Smooth muscle cell of the brain vasculature (primary cell): ENCODE results near the gene MRGPRG.
"Not testable (repeated sequence)": the region's sequence is repeated elsewhere in the genome, so short reads cannot be mapped to it uniquely, and the experiment has no call there.

Source experiments
- DNase-seq: peaks from one replicate; pipeline ENCODE4 v3.0.0-alpha.2; 2012; ENCODE audit warnings: low read depth, low spot score

Gene MRGPRG

DNA sequence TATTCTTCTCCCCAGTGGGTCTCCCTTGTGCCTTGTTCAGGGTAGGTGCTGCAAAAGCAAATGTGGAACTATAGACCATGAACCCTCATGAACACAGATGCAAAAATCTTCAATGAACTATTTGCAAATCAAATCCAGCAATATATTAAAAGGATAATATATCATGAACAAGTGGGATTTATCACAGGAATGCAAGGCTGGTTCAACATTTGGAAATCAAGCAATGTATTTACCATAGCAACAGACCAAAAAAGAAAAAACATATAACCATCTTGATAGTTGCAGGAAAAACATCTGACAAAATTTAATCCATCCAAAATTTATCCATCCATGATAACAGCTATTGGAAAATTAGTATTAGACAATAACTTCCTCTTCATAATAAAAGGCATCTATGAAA, 42.1 kb downstream of the MRGPRG start:
- DNase-seq: no peak

DNA sequence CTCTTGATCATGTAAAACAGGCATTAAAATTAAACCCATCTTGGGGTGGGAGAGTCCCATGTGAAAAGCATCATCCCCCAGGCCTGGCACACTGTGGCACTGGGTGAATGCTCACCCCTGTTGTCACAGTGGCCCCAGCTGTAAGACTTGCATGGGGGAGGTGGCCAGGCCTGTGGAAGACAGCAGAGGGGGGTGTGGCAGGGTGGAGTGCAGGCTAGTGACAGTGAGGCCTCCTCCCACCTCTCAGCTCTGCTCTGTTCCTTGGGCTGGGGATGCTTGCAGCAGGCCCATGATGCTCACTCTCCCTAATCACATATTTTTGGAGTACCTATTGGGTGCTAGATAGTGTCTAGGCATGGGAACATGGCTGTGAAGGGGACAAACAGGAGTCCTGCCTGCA, 43.4 kb downstream of the MRGPRG start:
- no peak for DNase-seq

DNA sequence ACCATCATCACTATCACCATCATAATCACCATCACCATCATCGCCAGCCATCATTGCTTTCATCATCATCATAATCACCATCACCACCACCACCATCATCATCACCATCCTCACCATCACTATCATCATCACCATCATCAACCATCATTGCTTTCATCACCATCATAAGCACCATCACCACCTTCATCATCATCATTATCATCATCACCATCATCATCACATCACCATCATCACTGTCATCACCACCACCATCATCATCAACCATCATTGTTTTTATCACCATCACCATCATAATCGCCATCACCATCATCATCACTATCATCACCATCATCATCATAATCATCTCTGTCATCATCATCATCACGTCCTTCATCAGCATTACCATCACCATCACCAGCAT, 44.2 kb downstream of the MRGPRG start:
- no peak for DNase-seq

DNA sequence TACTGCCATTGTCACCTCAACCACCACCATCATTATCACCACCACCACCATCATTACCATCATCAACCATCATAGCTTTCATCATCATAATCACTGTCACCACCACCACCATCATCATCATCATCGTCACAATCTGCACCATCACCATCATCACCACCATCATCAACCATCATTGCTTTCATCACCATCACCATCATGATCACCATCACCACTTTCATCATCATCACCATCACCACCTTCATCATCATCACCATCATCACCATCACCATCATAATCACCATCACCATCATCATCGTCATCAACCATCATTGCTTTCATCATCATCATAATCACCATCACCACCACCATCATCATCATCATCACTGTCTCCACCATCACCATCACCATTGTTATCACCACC, 44.8 kb downstream of the MRGPRG start:
- DNase-seq: no peak

DNA sequence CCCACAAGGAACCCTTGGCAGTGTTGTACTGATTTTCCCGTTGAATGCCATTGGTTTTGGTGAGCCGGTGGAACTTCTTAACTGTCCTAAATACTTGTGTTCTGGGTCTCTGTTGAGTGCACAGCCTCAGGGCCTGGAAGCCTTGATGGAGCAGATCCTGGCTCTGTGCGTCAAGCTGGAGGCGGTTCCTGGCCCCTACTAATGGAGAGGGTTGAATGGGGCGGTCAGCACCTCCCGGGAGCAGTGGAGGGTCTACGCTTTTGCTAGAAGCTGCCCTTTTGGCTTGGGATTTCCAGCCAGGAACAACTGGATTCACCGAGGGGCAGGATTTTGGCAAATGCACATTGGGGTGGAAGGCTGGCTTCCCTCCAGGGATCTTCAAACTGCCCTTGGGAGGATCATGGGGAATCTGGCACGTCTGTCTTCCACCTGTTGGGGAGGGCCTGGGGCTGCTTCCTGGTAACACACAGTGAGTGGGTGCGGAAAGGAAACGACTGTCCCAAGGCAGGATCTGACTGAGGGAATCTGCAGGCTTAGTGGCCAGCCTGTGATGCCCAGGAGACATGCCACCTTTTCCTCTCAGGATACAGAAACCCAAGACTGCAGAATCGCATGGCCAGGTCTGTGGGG, 46.6 kb downstream of the MRGPRG start:
- DNase-seq: no peak

DNA sequence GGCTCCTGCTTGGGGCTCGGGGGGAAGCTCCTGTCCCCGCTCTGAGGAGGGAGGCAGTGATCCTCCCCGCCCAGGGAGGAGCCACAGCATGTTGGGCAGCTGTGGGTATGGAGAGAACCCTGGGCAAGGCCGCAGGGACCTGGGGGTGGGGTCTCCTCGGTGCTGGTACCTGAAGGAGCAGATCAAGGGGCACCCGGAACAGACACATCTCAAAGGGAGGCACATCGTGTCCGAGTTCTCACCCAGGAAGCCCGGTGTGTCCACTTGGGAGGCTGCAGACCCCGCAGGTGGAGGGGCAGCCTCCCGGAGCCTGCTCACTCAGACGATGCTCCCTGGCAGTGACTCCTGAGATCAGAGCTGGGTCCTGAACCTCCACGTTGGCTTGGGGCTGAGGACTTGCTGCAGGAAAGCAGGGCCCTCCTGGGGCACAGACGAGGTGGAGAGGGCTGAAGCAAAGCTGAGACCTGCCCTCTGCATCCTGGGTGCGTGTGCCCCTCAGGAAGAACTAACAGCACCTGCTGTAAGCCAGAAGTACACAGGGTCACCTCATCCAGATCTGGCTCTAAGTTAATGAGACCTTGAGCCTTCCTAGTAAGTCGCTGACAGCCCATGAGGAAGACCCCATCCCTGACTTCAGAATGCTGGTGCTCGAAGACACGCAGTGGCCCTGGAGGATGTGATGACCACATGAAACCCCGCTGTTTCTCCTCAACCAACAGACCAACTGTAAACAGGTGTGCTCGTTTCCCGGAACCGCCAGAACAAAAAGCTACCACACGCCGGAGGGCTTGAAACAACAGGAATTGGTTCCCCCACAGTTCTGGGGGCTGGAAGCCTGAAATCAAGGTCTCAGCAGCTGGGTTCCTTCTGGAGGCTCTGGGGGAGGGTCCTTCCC, 47.6 kb downstream of the MRGPRG start:
- DNase-seq: no peak

DNA sequence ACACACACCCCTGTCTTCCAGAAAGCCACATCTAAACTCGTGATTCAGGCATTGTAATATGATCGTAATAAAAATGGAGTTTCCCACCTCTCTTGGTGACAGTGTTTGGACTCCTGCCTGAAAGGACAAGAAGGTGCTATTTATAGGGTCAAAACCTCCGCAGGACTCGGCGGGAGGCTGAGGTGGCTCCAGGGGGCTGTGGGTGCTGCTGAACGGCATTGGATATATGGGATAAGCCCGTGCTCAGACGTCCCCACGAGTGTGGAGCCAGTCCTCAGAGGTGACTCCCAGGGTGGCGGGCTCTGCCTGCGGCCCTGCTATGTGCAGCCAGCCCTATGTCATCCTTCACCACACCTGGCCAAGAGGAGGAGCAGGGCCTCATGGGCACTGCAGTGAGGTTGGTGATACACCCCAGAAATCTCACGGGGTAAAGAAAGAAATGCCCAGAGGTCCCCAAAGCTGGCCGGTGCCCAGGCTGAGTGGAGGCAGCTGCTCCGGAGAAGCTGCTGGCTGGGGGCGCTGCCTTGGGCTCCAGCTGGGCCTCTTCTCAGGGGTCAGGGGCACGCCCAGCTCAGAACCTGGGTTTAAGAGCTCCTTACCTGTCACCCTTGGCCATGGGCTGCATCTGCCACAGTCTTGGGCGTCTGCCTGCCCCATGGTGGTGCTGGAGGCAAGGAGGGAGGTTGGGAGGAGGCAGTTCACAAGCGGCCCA, 48.4 kb downstream of the MRGPRG start:
- DNase-seq: no peak

DNA sequence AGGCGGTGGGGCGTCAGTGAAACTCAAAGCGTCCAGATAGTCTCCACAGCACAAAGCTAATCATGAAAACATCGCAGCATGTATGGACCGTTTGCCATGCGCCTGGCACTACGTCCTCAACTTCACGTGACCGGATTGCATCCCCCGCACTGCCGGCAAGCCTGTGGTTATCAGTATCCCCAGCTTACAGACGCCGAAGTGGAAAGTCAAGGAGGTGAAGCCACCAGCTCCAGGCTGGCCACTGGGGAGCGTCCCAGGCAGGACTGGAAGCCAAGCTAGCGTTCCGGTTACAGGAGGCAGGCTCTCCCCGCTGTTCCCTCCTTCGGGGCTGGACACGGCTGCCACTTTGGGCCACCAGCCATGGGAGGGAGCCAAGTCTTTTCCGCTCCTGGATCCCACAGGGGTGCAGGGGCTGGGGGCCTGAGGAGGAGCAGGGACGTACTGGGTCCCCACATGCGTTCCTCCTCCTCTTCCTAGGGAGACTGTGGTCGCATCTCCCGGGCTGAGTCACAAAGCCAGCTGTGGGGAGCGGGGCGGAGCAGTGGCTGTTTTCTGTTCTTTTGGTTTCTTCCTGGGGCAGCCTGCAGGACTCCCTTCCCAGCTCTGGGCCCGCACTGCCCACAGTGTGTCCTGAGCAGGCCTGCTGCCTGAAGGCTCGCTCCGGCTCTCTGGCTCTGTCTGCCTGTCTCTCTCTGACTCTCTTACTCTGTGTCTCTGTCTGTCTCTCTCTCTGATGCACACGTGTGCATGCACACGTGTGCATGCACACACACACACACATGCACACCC, 49.2 kb downstream of the MRGPRG start:
- DNase-seq: no peak

DNA sequence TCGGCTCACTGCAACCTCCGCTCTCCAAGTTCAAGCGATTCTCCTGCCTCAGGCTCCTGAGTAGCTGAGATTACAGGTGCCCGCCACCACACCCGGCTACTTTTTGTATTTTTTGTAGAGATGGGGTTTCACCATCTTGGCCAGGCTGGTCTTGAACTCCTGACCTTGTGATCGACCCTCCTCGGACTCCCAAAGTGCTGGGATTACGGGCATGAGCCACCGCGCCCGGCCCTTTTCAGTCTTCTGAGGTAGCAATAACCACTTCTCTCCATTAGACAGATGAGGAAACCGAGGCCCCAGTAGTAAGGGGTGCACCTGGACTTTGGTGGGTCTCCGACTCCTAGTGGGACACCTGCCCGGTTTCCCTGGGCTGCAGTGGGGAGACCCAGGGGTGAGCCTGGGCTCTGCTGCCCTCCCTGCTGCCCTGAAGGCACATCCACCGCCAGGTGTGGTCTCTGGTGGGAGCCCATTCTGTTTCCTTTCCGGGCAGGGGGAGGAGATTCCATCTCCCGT, 49.8 kb downstream of the MRGPRG start:
- DNase-seq: not testable (repeated sequence)
